SW480 (cell line): ENCODE results near the gene GPR87.

Experiments
- DNase-seq: peaks from one replicate; pipeline ENCODE4 v3.0.0-alpha.2; 2016; ENCODE audit warnings: low spot score

Gene GPR87

GRCh38 chr3:151282921-151283320 lies 33.7 kb downstream of the GPR87 start:
- peak; percentile 78 for DNase-seq

GRCh38 chr3:151281671-151282324 lies 34.8 kb downstream of the GPR87 start:
- DNase-seq, result no peak

- DNase-seq, result no peak
These were observed 38.4 kb downstream of the GPR87 start, which contains the start of gene P2RY14 for GRCh38 chr3:151278230-151278629. Gene P2RY14 (minus strand): TSS chr3:151278542. CDS start chr3:151214316, 64,226 bp downstream.

DNA sequence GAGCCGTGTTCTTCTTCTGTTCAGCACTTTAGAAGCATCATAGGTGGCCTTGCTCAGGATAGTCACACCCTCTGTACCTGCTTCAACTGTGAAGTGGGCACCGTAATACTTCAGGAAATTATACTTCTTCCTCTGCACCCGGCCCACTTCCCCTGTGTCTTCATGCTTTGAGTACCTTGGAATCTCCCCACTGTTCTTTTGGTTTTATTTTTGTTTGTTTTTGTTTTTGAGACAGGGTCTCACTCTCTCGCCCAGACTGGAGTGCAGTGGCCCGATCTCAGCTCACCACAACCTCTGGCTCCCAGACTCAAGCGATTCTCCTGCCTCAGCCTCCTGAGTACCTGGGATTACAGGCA lies 40.0 kb downstream of the GPR87 start:
- no peak for DNase-seq

DNA sequence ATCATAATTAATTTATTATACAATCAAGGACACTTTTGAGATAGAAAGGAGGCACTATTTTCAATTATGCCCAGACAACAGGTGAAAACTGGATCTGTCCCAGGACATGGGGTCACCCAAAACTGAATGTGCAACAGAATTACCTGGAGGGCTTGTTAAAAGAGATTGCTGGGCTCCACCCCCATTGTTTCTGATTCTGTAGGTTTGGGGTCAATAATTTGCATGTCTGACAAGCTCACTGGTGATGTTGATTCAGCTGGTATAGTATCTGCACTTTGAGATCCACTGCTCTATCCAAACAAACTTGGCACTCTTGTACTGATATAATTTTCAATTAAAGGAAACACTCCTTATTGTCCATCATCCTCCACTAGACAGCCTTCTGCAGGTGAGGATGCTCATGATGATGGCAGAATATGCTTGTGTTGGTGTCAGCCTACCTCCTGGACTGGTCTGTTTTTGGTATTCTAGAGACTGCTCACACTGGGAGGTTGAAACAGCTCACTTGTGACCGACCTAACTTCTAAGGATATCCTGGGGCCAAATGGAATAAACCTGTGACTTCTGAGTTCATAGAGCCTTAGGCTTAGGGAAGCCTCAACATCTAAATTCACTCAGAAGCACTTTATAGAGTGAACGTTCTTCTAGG lies 40.5 kb downstream of the GPR87 start:
- no peak for DNase-seq

GRCh38 chr3:151275091-151275490 lies 41.5 kb downstream of the GPR87 start:
- no peak for DNase-seq

DNA sequence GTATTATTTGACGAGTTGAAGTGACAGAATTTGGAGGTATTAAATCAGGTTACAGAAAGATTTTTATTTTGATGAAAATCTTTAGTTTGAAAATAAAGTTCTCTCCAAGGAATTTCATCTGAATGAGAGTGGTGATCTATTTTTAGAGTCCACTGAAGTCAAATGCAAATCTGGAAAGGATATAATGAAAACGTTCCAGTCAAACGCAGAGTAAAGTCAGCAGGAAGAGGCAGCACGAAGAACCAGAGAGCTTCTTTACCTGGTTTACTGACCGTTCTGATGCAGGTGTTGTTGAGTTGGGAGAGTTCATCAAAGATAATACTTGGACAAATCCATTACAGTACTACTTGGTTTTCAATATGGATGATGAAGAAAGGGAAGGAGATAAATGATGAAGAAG lies 47.0 kb downstream of the GPR87 start:
- DNase-seq, result no peak

- no peak for DNase-seq
These were observed 48.1 kb downstream of the GPR87 start for GRCh38 chr3:151268267-151269235.

DNA sequence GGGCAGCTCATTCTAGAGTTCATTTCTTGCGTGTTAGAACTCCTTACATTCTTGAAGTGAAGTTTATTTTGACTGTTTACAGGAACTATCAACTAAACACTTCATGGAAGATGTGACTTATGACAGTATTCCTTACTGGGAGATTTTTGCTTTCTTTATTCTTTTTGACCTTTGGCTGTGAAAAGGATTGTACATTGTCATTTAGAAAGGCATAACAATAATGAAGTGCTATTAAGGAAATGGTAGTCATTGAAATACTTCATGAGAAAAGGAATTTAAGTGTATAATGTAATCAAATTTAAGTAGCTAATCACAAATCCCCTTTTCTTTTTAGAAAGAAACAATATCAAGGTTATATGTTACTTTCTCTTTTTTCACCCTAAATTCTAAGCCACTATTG lies 49.6 kb downstream of the GPR87 start:
- DNase-seq, result no peak

DNA sequence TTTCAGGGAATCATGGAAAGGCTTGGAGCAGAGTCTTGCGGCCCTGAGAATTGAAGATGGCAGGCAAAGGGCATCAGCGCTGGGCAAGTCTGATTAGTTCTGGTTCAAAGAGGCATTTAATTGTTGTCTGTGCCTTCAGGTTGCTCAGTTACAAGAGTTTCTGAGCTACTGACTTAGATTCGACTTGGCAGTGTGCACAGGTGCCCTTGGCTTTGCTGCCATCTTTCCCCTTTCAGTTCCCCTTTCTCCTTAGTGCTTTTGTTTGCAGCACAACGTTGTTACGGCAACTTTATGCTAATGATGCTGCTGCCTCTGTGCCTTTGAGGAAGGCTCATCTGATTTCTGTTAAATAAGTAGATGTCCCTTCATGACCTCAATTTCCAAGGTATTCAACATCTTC lies 50.8 kb downstream of the GPR87 start:
- DNase-seq, result no peak

- DNase-seq, result no peak
These were observed 51.5 kb downstream of the GPR87 start for GRCh38 chr3:151265166-151265565.

DNA sequence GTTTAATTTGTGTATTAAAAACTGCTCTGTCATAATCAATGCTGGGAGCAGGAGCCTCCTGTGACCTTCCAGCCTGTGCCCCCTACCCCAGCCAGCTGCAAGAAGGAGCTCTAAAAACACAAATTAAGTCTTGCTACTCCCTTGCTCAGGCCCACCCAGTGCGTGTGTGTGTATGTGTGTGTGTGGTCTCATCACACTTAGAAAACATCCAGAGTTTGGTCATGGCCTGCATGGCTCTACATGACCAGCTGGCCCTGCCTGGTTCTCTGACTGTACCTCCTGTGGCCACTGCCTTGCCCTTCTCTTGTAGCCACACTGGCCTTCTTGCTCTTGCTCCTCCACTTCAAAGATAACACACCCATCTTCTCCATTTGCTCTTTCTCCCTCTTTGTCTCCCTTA lies 52.0 kb downstream of the GPR87 start:
- DNase-seq, result no peak

GRCh38 chr3:151262871-151263525 lies 53.6 kb downstream of the GPR87 start:
- no peak for DNase-seq

- DNase-seq, result no peak
These were observed 57.0 kb downstream of the GPR87 start for GRCh38 chr3:151259664-151260063.

DNA sequence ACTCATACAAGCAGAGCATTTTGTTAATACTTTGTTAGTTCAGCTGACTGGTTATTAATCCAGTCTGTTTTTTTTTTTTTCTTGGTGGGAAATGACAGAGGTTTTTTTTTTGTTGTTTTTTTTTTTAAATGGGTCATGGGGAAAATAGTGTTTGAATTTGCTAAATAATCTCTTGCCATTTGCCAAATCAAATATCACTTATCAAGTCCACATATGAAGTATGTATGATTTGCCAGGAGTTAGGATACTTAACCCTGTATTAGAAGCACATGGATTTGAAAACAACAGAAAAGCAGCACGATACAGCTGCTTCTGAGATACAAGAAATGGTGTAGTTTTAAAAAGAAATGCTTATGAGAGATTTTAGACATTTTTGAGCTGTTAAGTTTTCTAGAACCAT lies 59.9 kb downstream of the GPR87 start:
- DNase-seq, result no peak

DNA sequence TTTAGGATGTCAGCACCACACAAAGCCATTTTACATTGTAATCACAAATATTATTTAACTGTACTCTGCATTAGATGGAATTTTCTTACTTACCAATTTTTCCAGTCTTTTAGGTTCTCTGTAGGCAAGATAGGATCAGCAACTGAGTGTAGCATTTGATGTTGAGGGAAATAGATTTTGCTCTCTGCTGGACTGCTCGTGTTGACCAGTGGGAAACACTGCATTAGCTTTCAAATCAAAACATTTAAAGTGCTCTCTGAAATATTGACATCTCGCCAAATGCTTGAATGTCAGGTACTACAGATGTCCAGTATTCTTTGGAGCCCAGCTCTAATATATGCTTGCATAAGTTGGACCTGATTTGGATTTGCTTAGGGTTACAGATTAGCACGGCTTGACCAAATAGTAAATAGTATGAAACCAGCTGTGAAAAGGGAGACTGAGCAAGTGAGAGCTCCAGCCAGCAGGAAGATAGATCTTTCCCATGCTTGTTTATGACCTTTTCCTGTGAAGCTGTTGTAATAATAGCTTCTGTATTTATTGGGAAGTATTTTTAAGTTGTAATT lies 67.8 kb downstream of the GPR87 start:
- no peak for DNase-seq
